Articular chondrocyte of knee joint (primary cell): ENCODE results near the gene PDE1C. TPM values are rescaled to one million over a fixed set of nuclear protein-coding genes. Genes with fewer than 3 reads are reported as not detected.

Source experiments
- total RNA-seq: library from RNA; depleted of rRNA; stranded (reverse); fragments of >200 nt; gene quantifications from 2 replicates; pipeline ENCODE4 v1.2.3, GENCODE V29; 2012

The PDE1C gene
- 23.3 and 30.8 TPM in 2 replicates for total RNA-seq

DNA sequence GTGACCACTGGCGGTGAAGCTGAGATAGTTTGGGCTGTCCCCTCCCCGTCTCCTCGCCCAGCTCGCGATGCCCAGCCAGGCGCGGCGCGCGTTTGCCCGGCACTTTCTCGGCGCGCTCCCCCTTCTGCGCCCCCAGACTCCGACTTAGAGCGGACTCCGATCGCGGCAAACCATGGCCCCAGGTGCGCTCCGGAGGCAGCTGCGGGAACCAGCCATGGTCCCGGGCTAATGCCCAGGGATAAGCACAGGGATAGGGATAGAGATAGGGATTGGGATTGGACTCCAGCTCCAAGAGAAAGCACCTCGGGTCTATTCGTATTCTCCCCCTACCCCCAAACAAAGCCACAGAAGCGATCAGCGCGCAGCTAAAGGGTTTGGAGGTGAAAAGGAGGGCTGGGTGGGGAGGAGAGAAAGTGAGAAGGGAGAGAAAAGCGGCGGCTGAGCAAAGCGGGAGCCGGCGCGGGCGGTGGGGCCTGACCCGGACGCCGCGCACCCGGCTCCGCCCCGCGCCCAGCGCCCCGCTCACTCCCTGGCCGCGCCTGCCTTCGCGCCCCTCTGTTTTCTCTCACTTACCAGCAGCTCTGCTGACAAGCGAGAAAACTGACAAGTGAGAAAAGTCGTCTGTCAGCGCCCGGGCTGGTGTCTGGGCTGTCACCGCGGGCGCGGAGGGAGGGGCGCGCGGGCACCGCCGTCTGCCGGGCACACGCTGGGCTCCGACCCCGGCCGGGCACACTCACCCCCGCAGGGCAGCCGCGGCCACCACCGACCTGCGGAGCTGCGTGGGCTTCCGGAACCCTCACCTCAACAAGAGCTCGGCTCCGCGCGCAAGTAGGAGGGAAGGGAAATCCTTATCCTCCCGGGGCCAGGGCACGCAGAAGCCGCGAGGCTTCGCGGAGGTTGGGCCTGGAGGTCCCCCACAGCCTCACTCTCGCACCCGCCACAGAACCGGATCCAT is at the start of gene PDE1C:
PDE1C (minus strand) TSS at position 2 of the 955 bp plus-strand sequence.

